PFSK-1 (cell line): ENCODE measurements around the gene ACAP3.

Experiments
- FOXP2 ChIP-seq: optimal IDR thresholded peaks from 2 replicates; pipeline ENCODE3; 2011; ENCODE audit warnings: borderline replicate concordance, control low read depth, inconsistent platforms; ENCODE audit not compliant: insufficient read depth; ENCODE audit errors: extremely low read length, extremely low read depth
- POLR2AphosphoS5 ChIP-seq: IDR thresholded peaks from 2 replicates; pipeline ENCODE4 v1.6.1; 2012; ENCODE audit warnings: low read depth, mild to moderate bottlenecking, control low read depth, low read length, moderate library complexity
- SIN3A ChIP-seq: IDR thresholded peaks from 2 replicates; pipeline ENCODE4 v1.6.1; 2012; ENCODE audit warnings: mild to moderate bottlenecking, low read length, moderate library complexity, borderline replicate concordance; ENCODE audit not compliant: insufficient read depth
- TAF1 ChIP-seq: IDR thresholded peaks from 2 replicates; pipeline ENCODE4 v1.6.1; 2012; ENCODE audit warnings: low read length, control low read depth, borderline replicate concordance; ENCODE audit not compliant: insufficient read depth
- TF ChIP-seq, protein P1 (sequence below), 2 experiments: IDR thresholded peaks; 2 replicates each; pipeline versions ENCODE4 v1.6.1 to v1.8.0; 2011 to 2012; ENCODE audit warnings: low read depth in 2 of 2, low read length in 2 of 2, control low read depth in 1 of 2, inconsistent platforms in 1 of 2, mild to moderate bottlenecking in 1 of 2, moderate library complexity in 1 of 2; ENCODE audit not compliant: insufficient read depth in 1 of 2

The ACAP3 gene

GRCh38 chr1:1282998-1283397 lies 24.7 kb downstream of the ACAP3 start:
- TF ChIP-seq, protein P1, sequence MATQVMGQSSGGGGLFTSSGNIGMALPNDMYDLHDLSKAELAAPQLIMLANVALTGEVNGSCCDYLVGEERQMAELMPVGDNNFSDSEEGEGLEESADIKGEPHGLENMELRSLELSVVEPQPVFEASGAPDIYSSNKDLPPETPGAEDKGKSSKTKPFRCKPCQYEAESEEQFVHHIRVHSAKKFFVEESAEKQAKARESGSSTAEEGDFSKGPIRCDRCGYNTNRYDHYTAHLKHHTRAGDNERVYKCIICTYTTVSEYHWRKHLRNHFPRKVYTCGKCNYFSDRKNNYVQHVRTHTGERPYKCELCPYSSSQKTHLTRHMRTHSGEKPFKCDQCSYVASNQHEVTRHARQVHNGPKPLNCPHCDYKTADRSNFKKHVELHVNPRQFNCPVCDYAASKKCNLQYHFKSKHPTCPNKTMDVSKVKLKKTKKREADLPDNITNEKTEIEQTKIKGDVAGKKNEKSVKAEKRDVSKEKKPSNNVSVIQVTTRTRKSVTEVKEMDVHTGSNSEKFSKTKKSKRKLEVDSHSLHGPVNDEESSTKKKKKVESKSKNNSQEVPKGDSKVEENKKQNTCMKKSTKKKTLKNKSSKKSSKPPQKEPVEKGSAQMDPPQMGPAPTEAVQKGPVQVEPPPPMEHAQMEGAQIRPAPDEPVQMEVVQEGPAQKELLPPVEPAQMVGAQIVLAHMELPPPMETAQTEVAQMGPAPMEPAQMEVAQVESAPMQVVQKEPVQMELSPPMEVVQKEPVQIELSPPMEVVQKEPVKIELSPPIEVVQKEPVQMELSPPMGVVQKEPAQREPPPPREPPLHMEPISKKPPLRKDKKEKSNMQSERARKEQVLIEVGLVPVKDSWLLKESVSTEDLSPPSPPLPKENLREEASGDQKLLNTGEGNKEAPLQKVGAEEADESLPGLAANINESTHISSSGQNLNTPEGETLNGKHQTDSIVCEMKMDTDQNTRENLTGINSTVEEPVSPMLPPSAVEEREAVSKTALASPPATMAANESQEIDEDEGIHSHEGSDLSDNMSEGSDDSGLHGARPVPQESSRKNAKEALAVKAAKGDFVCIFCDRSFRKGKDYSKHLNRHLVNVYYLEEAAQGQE (IDR thresholded peaks at IDR 0.05; ENCODE audit: insufficient read depth in 1 of 2, low read depth in 2 of 2, low read length in 2 of 2), result no peak
- TF ChIP-seq POLR2AphosphoS5 (no peak), SIN3A (no peak), TAF1 (no peak), FOXP2 (no peak)

DNA sequence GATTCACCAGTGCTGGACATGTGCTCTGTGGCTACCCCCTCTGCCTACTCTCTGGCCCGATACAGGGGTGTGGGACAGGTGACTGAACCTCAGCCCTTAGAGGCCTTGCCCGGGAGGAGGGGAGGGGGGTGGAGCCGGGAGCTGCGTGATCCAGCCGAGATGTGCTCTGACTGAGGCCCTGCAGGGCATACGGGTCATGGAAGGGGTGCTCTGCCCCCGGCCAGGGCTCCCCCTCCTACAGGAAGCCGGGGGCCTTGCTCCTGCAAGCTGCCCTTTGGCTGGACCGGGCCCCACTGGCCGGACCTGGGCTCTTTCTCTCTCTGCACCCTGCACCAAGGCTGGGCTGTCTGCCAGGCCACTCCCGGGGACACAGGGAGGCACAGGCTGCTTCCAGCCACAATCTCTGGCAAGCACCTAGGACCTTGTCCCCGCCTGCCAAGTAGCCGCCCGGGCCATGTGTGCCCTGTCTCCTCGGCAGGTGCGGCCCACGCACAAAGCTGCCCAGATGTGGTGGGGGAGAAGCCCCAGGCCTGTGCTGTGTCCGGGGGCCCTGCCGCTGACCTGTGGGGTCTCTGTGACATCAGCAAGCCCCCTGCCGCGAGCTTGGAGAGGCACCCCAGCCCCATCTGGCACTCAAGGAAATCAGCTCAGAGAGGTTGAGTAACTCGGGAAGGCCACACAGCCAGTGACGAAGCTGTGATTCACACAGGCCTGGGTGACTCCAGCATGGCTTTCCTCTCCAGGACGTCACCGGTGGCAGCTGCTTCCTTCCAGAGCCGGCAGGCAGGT lies 26.0 kb downstream of the ACAP3 start:
- TF ChIP-seq TAF1 (no peak), POLR2AphosphoS5 (no peak), FOXP2 (no peak), SIN3A (no peak)
- TF ChIP-seq, protein P1 (IDR thresholded peaks at IDR 0.05; ENCODE audit: insufficient read depth in 1 of 2, low read depth in 2 of 2, low read length in 2 of 2), result no peak

DNA sequence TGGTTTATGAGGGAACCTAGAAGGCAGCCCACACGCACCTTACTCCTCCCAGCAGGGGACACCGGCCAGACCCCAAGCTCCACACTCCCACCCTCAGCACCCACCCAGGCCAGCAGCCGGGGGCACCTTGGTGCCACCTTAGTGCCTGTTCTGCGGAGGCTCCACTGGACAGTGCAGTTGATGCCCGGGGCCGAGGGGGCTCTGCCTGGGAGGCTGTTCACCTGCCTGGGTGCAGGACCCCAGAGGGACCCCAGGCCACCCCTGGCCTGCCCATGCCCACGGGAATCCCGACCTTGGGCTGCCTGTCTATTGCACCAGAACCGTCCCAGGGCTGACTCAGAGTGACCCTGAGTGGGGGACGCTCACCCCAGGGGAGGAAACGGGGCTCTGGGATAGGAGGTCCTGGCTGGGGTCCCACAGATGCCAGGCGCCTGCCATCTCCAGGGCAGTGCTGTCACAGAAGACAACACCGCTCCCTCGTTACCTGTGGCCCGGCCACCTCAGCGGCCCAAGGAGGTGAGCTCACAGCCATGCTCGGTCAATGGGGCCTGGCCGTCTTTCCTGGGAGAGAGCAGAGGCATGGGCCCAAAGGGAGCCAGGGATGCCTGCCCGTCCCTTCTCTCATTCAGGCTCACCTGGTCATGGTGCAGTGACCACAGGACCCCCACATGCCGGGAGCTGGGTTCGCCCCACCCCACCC lies 26.8 kb downstream of the ACAP3 start:
- TF ChIP-seq FOXP2, result no peak
- TF ChIP-seq POLR2AphosphoS5, result no peak
- TF ChIP-seq TAF1, result no peak

DNA sequence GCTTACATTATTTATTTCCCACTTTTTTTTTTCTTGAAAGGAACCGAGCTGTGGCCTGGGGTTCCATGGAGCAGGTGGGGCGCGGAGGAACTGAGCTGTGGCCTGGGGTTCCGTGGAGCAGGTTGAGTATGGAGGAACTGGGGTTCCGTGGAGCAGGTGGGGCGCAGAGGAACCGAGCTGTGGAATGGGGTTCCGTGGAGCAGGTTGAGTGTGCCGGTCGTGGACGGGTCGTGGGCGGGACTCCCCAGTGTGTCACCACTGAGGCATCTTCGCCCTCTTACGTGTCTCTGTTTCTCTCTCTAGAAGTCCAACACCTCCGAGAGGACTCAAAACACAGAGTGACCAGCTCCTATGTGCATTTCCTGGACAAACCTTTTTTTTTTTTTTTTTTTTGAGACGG lies 28.7 kb downstream of the ACAP3 start:
- TF ChIP-seq POLR2AphosphoS5 (no peak), SIN3A (no peak)

GRCh38 chr1:1278620-1279019 lies 29.1 kb downstream of the ACAP3 start:
- no peak for TF ChIP-seq SIN3A
- TF ChIP-seq POLR2AphosphoS5, result no peak
- TF ChIP-seq, protein P1 (IDR thresholded peaks at IDR 0.05; ENCODE audit: insufficient read depth in 1 of 2, low read depth in 2 of 2, low read length in 2 of 2), result no peak
- TF ChIP-seq FOXP2, result no peak
- no peak for TF ChIP-seq TAF1

- no peak for TF ChIP-seq POLR2AphosphoS5
- no peak for TF ChIP-seq TAF1
- TF ChIP-seq FOXP2, result no peak
- TF ChIP-seq, protein P1 (IDR thresholded peaks at IDR 0.05; ENCODE audit: insufficient read depth in 1 of 2, low read depth in 2 of 2, low read length in 2 of 2), result no peak
- TF ChIP-seq SIN3A, result no peak
Measured at GRCh38 chr1:1275836-1276235, 31.9 kb downstream of the ACAP3 start.
